Mesothelial cell of epicardium (in vitro differentiated cells): ENCODE results near the gene ANKRD33B. TPM values are rescaled to one million over a fixed set of nuclear protein-coding genes. Genes with fewer than 3 reads are reported as not detected.

ENCODE experiments used
- DNase-seq, 2 experiments: peaks; one replicate each; pipeline ENCODE4 v3.0.0; 2021; ENCODE audit warnings: low spot score in 2 of 2; ENCODE audit not compliant: unreplicated experiment in 2 of 2
- H3K27ac Mint-ChIP-seq: 2 replicates; pipeline ENCODE4 v1.8.0; 2021; ENCODE audit warnings: mixed read lengths
- H3K27me3 Mint-ChIP-seq: 2 replicates; pipeline ENCODE4 v1.8.0; 2021; ENCODE audit warnings: low read depth, mixed read lengths
- H3K36me3 Mint-ChIP-seq: 2 replicates; pipeline ENCODE4 v1.8.0; 2021; ENCODE audit warnings: mixed read lengths
- H3K4me1 Mint-ChIP-seq: 2 replicates; pipeline ENCODE4 v1.8.0; 2021; ENCODE audit warnings: mixed read lengths
- H3K4me3 Mint-ChIP-seq: 2 replicates; pipeline ENCODE4 v1.8.0; 2021; ENCODE audit warnings: mild to moderate bottlenecking, moderate library complexity, mixed read lengths
- H3K9me3 Mint-ChIP-seq: 2 replicates; pipeline ENCODE4 v1.8.0; 2021; ENCODE audit warnings: mixed read lengths
- CTCF ChIP-seq: fragments of 200-600 bp; sonication (generic); IDR thresholded peaks from one replicate; pipeline ENCODE4 v1.5.0; 2021; ENCODE audit warnings: antibody characterized with exemption; ENCODE audit not compliant: unreplicated experiment
- total RNA-seq: library from RNA; stranded (reverse); gene quantifications from 3 replicates; pipeline ENCODE4 v1.2.1, GENCODE V29; 2021

The ANKRD33B gene
- total RNA-seq, 1 donor from 2014 or later = 3.8 TPM

- no peak overlapping the region for H3K27ac Mint-ChIP-seq
- DNase-seq = no peak
- H3K27me3 Mint-ChIP-seq = peaks cover 15% of the 10 kb centered on the region
- H3K9me3 Mint-ChIP-seq = peaks cover 11% of the 10 kb centered on the region
- H3K4me3 Mint-ChIP-seq = no peak overlapping the region
- peaks cover 39% of the 10 kb centered on the region for H3K36me3 Mint-ChIP-seq
- TF ChIP-seq CTCF = no peak
- peaks cover 5% of the 10 kb centered on the region for H3K4me1 Mint-ChIP-seq
Observed at GRCh38 chr5:10678244-10678643, 114.4 kb downstream of the ANKRD33B start.

GRCh38 chr5:10679336-10679988, 115.6 kb downstream of the ANKRD33B start:
- Mint-ChIP-seq H3K4me3 (no peak overlapping the region), H3K27ac (no peak overlapping the region), H3K27me3 (peaks cover 7% of the 10 kb centered on the region), H3K36me3 (peaks cover 39% of the 10 kb centered on the region), H3K9me3 (peaks cover 11% of the 10 kb centered on the region), H3K4me1 (peaks cover 5% of the 10 kb centered on the region)
- no peak for DNase-seq
- no peak for TF ChIP-seq CTCF

GRCh38 chr5:10680876-10681481, 117.1 kb downstream of the ANKRD33B start:
- Mint-ChIP-seq H3K27ac (no peak overlapping the region), H3K27me3 (no peaks in the 10 kb centered on the region), H3K9me3 (peaks cover 12% of the 10 kb centered on the region), H3K4me3 (no peak overlapping the region), H3K36me3 (peaks cover 42% of the 10 kb centered on the region), H3K4me1 (peaks cover 5% of the 10 kb centered on the region)
- no peak for TF ChIP-seq CTCF
- no peak for DNase-seq

GRCh38 chr5:10681731-10682679, 118.1 kb downstream of the ANKRD33B start:
- Mint-ChIP-seq H3K4me3 (no peak overlapping the region), H3K36me3 (peaks cover 44% of the 10 kb centered on the region), H3K4me1 (no peaks in the 10 kb centered on the region)

More at GRCh38 chr5:10681731-10682679, 118.1 kb downstream of the ANKRD33B start:
- no peak for TF ChIP-seq CTCF
- Mint-ChIP-seq H3K9me3 (peaks cover 17% of the 10 kb centered on the region), H3K27ac (no peak overlapping the region), H3K27me3 (no peaks in the 10 kb centered on the region)
- no peak for DNase-seq
